HEK293 (cell line): ENCODE measurements around the gene GLIPR1.

Experiments used
- CTCF ChIA-PET: fragments of 350-600 bp; formaldehyde crosslinking; extraction: SDS; loops from one replicate; lab custom pipeline; 2021; ENCODE audit warnings: antibody characterized with exemption; lab: Yijun Ruan, JAX
- POLR2A ChIA-PET: fragments of 300-600 bp; formaldehyde crosslinking; extraction: SDS; loops from one replicate; lab custom pipeline; 2020; ENCODE audit warnings: antibody characterized with exemption, inconsistent platforms; lab: Yijun Ruan, JAX
- H3K27ac ChIP-seq: fragments of 200-500 bp; sonication (Bioruptor generic); 2 replicates; pipeline ENCODE4 v1.5.1; 2014; ENCODE audit warnings: low read depth, low read length, control low read depth, inconsistent platforms; ENCODE audit errors: extremely low read depth
- H3K36me3 ChIP-seq, 2 experiments: fragments of 200-500 bp in 1 of 2; sonication (Bioruptor generic) in 1 of 2; 1 replicate in 1 of 2; 2 replicates in 1 of 2; pipeline ENCODE4 v1.5.1; 2014 to 2017; ENCODE audit warnings: inconsistent platforms in 2 of 2, low read length in 2 of 2; ENCODE audit not compliant: control insufficient read depth in 2 of 2, insufficient read depth in 1 of 2
- H3K4me1 ChIP-seq: fragments of 200-500 bp; sonication (Bioruptor generic); 2 replicates; pipeline ENCODE4 v1.5.1; 2014; ENCODE audit warnings: mild to moderate bottlenecking, low read length, inconsistent platforms; ENCODE audit not compliant: control insufficient read depth, insufficient read depth
- H3K4me3 ChIP-seq: 2 replicates; pipeline ENCODE4 v1.5.1; 2011; ENCODE audit warnings: low read depth, mild to moderate bottlenecking, control low read depth, low read length, moderate library complexity
- H3K9me3 ChIP-seq: fragments of 200-500 bp; sonication (Bioruptor generic); 2 replicates; pipeline ENCODE4 v1.5.1; 2014; ENCODE audit warnings: low read depth, low read length, inconsistent platforms; ENCODE audit not compliant: control insufficient read depth, insufficient read depth
- HOXC10 ChIP-seq: sonication (generic); formaldehyde crosslinking; IDR thresholded peaks from 2 replicates; pipeline ENCODE4 v1.8.1; 2023; ENCODE audit warnings: mild to moderate bottlenecking, missing genetic modification reagents
- KLF17 ChIP-seq: fragments of 450-650 bp; formaldehyde crosslinking; IDR thresholded peaks from 2 replicates; pipeline ENCODE4 v1.5.1; 2016; ENCODE audit warnings: missing biosample characterization, missing genetic modification characterization
- MYNN ChIP-seq: fragments of 450-650 bp; formaldehyde crosslinking; IDR thresholded peaks from 2 replicates; pipeline ENCODE4 v1.5.1; 2016; ENCODE audit warnings: missing biosample characterization, missing genetic modification characterization, borderline replicate concordance
- ZBTB1 ChIP-seq: fragments of 450-650 bp; formaldehyde crosslinking; IDR thresholded peaks from 2 replicates; pipeline ENCODE4 v1.5.1; 2016; ENCODE audit warnings: missing biosample characterization, missing genetic modification characterization
- ZEB2 ChIP-seq: fragments of 450-650 bp; formaldehyde crosslinking; IDR thresholded peaks from 2 replicates; pipeline ENCODE4 v1.5.1; 2016; ENCODE audit warnings: missing biosample characterization, missing genetic modification characterization
- ZFP3 ChIP-seq: fragments of 450-650 bp; formaldehyde crosslinking; IDR thresholded peaks from 2 replicates; pipeline ENCODE4 v1.5.1; 2016; ENCODE audit warnings: low read depth, missing biosample characterization, missing genetic modification characterization
- ZFP41 ChIP-seq: fragments of 450-650 bp; formaldehyde crosslinking; IDR thresholded peaks from 2 replicates; pipeline ENCODE4 v1.5.1; 2016; ENCODE audit warnings: missing biosample characterization, missing genetic modification characterization, borderline replicate concordance
- ZNF114 ChIP-seq: fragments of 450-650 bp; formaldehyde crosslinking; IDR thresholded peaks from 2 replicates; pipeline ENCODE4 v1.5.0; 2017; ENCODE audit warnings: missing biosample characterization, missing genetic modification characterization
- ZNF18 ChIP-seq: fragments of 450-650 bp; formaldehyde crosslinking; IDR thresholded peaks from 2 replicates; pipeline ENCODE4 v1.5.1; 2016; ENCODE audit warnings: missing biosample characterization, missing genetic modification characterization
- ZNF366 ChIP-seq: fragments of 450-650 bp; formaldehyde crosslinking; conservative IDR thresholded peaks from 2 replicates; pipeline ENCODE4 v1.5.1; 2016; ENCODE audit warnings: missing biosample characterization, missing genetic modification characterization
- ZNF398 ChIP-seq: fragments of 450-650 bp; formaldehyde crosslinking; IDR thresholded peaks from 2 replicates; pipeline ENCODE4 v1.5.1; 2017; ENCODE audit warnings: missing biosample characterization, missing genetic modification characterization
- ZNF426 ChIP-seq: fragments of 450-650 bp; formaldehyde crosslinking; IDR thresholded peaks from 2 replicates; pipeline ENCODE4 v1.5.1; 2017; ENCODE audit warnings: missing biosample characterization, missing genetic modification characterization, mild to moderate bottlenecking, inconsistent platforms, moderate library complexity
- ZNF433 ChIP-seq: fragments of 450-650 bp; formaldehyde crosslinking; IDR thresholded peaks from 2 replicates; pipeline ENCODE4 v1.5.1; 2016; ENCODE audit warnings: missing biosample characterization, missing genetic modification characterization, low read depth
- ZNF518A ChIP-seq: fragments of 450-650 bp; formaldehyde crosslinking; conservative IDR thresholded peaks from 2 replicates; pipeline ENCODE4 v1.5.1; 2016; ENCODE audit warnings: low read depth, missing biosample characterization, missing genetic modification characterization
- ZNF521 ChIP-seq: fragments of 450-650 bp; formaldehyde crosslinking; IDR thresholded peaks from 2 replicates; pipeline ENCODE4 v1.5.1; 2017; ENCODE audit warnings: missing biosample characterization, mild to moderate bottlenecking, missing genetic modification characterization
- ZNF76 ChIP-seq: fragments of 450-650 bp; formaldehyde crosslinking; IDR thresholded peaks from 2 replicates; pipeline ENCODE4; 2016; ENCODE audit warnings: low read depth, missing biosample characterization, missing genetic modification characterization, borderline replicate concordance
- ZNF785 ChIP-seq: fragments of 450-650 bp; formaldehyde crosslinking; IDR thresholded peaks from 2 replicates; pipeline ENCODE4 v1.5.1; 2016; ENCODE audit warnings: missing biosample characterization, missing genetic modification characterization

GLIPR1 gene

GRCh38 chr12:75447691-75448393 lies 32.7 kb upstream of the GLIPR1 start (continued):
- no peak for TF ChIP-seq ZNF398 (tag by site-specific recombination)
- TF ChIP-seq, all 188 proteins: peak for 0

GRCh38 chr12:75452675-75453330 lies 27.8 kb upstream of the GLIPR1 start:
- Histone ChIP-seq H3K36me3 (no peaks in the 10 kb centered on the region), H3K9me3 (no peaks in the 10 kb centered on the region), H3K27ac (no peak overlapping the region), H3K4me1 (no peaks in the 10 kb centered on the region; the same call in 1 of the 2 replicates), H3K4me3 (no peak overlapping the region)
- POLR2A ChIA-PET = no interaction called here
- no peak for TF ChIP-seq HOXC10 (CRISPR knock-in tag)
- no peak for TF ChIP-seq MYNN (tag by site-specific recombination)
- TF ChIP-seq ZBTB1 (tag by site-specific recombination) = no peak
- TF ChIP-seq ZNF366 (tag by site-specific recombination) = no peak
- no peak for TF ChIP-seq ZFP41 (tag by site-specific recombination)
- no peak for TF ChIP-seq ZNF114 (tag by site-specific recombination)
- CTCF ChIA-PET = interaction anchor here (0.6 kb wide), 1 partner anchor 31 kb away, joined by 4 read pairs; no protein-coding TSS in a partner anchor

GRCh38 chr12:75455839-75456238 lies 24.7 kb upstream of the GLIPR1 start:
- TF ChIP-seq KLF17 (tag by site-specific recombination) (no peak), ZEB2 (tag by site-specific recombination) (no peak), ZNF785 (tag by site-specific recombination) (no peak), ZNF76 (tag by site-specific recombination) (no peak), ZNF518A (tag by site-specific recombination) (no peak), ZFP3 (tag by site-specific recombination) (no peak), ZNF426 (tag by site-specific recombination) (no peak), ZNF18 (tag by site-specific recombination) (no peak), ZNF521 (tag by site-specific recombination) (no peak), ZNF433 (no peak)
- no peaks in the 10 kb centered on the region; the same call in 1 of the 2 replicates for H3K4me1 ChIP-seq
- H3K27ac ChIP-seq = no peak overlapping the region
- H3K4me3 ChIP-seq = no peak overlapping the region
- ChIA-PET CTCF (no interaction called here), POLR2A (no interaction called here)
- H3K36me3 ChIP-seq = no peaks in the 10 kb centered on the region
- H3K9me3 ChIP-seq = no peaks in the 10 kb centered on the region
